Measurements from ENCODE around the gene GBF1. TPM values are rescaled to one million over a fixed set of nuclear protein-coding genes. Genes with fewer than 3 reads are reported as not detected.

The GBF1 gene
- polyA plus RNA-seq, 1 donor (not counting 4 experiments of a cell fraction or from before 2014, with no cell fraction given): 17.4 TPM

GRCh38 chr10:102327002-102327401 is 81.7 kb downstream of the GBF1 start:
- H3K79me2 ChIP-seq (ENCODE audit: control insufficient read depth, insufficient read depth, low read length): peaks cover 38% of the 10 kb centered on the region
- H2AFZ ChIP-seq (ENCODE audit: control insufficient read depth, low read length): no peak overlapping the region
- H3K27me3 ChIP-seq (ENCODE audit: control insufficient read depth, extremely low read depth, insufficient read depth, low read length): no peaks in the 10 kb centered on the region
- no peaks in the 10 kb centered on the region for H4K20me1 ChIP-seq (ENCODE audit: control insufficient read depth, extremely low read depth, insufficient read depth, low read length)
- H3K9me1 ChIP-seq (ENCODE audit: control insufficient read depth, extremely low read depth, insufficient read depth, low read length): no peaks in the 10 kb centered on the region
- dilution Hi-C loops (cut with MboI; ENCODE audit: extremely low pct_ligation_motif_present, low sequenced_read_pairs): no loop called here
- no peaks in the 10 kb centered on the region for H3K36me3 ChIP-seq (ENCODE audit: control insufficient read depth in 2 of 2, extremely low read depth in 1 of 2, insufficient read depth in 2 of 2, low read length in 2 of 2)
- DNase-seq (ENCODE audit: low read depth, low spot score): no peak
- TF ChIP-seq CTCF (optimal IDR thresholded peaks at IDR 0.05 in 1 of 3, IDR thresholded peaks at IDR 0.05 in 1 of 3, conservative IDR thresholded peaks at IDR 0.05 in 1 of 3; ENCODE audit: extremely low read depth in 1 of 3, insufficient read depth in 2 of 3, low read length in 3 of 3) (no peak), EZH2 (IDR thresholded peaks at IDR 0.05; ENCODE audit: low read length) (no peak)
- no peaks in the 10 kb centered on the region for H3K9me3 ChIP-seq (ENCODE audit: control insufficient read depth, low read depth, low read length)
- no peak overlapping the region for H3K9ac ChIP-seq (ENCODE audit: control insufficient read depth, extremely low read depth, insufficient read depth, low read length)
- FAIRE-seq: no peak
- no peak overlapping the region for H3K4me2 ChIP-seq (ENCODE audit: control insufficient read depth, extremely low read depth, insufficient read depth, low read depth, low read length)
- H3K4me1 ChIP-seq (ENCODE audit: control insufficient read depth, extremely low read depth, insufficient read depth, low read length): peaks cover 2% of the 10 kb centered on the region
- no peak overlapping the region for H3K27ac ChIP-seq (ENCODE audit: control insufficient read depth, insufficient read depth, low read length)
- H3K4me3 ChIP-seq (ENCODE audit: control insufficient read depth in 2 of 3, extremely low read depth in 1 of 3, insufficient read depth in 2 of 3, low read depth in 1 of 3, low read length in 3 of 3): no peak overlapping the region

- no peak for TF ChIP-seq CTCF (optimal IDR thresholded peaks at IDR 0.05 in 1 of 3, IDR thresholded peaks at IDR 0.05 in 1 of 3, conservative IDR thresholded peaks at IDR 0.05 in 1 of 3; ENCODE audit: extremely low read depth in 1 of 3, insufficient read depth in 2 of 3, low read length in 3 of 3)
- TF ChIP-seq EZH2 (IDR thresholded peaks at IDR 0.05; ENCODE audit: low read length): no peak
- Histone ChIP-seq H2AFZ (ENCODE audit: control insufficient read depth, low read length) (no peak overlapping the region), H3K9me3 (ENCODE audit: control insufficient read depth, low read depth, low read length) (no peaks in the 10 kb centered on the region), H3K36me3 (ENCODE audit: control insufficient read depth in 2 of 2, extremely low read depth in 1 of 2, insufficient read depth in 2 of 2, low read length in 2 of 2) (peaks cover 0 to 1% of the 10 kb centered on the region in 2 experiments), H3K4me1 (ENCODE audit: control insufficient read depth, extremely low read depth, insufficient read depth, low read length) (peaks cover 2% of the 10 kb centered on the region), H4K20me1 (ENCODE audit: control insufficient read depth, extremely low read depth, insufficient read depth, low read length) (no peaks in the 10 kb centered on the region), H3K79me2 (ENCODE audit: control insufficient read depth, insufficient read depth, low read length) (peaks cover 40% of the 10 kb centered on the region), H3K9ac (ENCODE audit: control insufficient read depth, extremely low read depth, insufficient read depth, low read length) (no peak overlapping the region), H3K4me3 (ENCODE audit: control insufficient read depth in 2 of 3, extremely low read depth in 1 of 3, insufficient read depth in 2 of 3, low read depth in 1 of 3, low read length in 3 of 3) (no peak overlapping the region), H3K27me3 (ENCODE audit: control insufficient read depth, extremely low read depth, insufficient read depth, low read length) (no peaks in the 10 kb centered on the region), H3K9me1 (ENCODE audit: control insufficient read depth, extremely low read depth, insufficient read depth, low read length) (no peaks in the 10 kb centered on the region), H3K27ac (ENCODE audit: control insufficient read depth, insufficient read depth, low read length) (no peak overlapping the region), H3K4me2 (ENCODE audit: control insufficient read depth, extremely low read depth, insufficient read depth, low read depth, low read length) (no peak overlapping the region)
- FAIRE-seq (no peak), DNase-seq (ENCODE audit: low read depth, low spot score) (no peak)
- dilution Hi-C loops (cut with MboI; ENCODE audit: extremely low pct_ligation_motif_present, low sequenced_read_pairs): no loop called here
These were observed 82.3 kb downstream of the GBF1 start for GRCh38 chr10:102327641-102328040.
